ENCODE results near the gene CRCP. TPM values are rescaled to one million over a fixed set of nuclear protein-coding genes. Genes with fewer than 3 reads are reported as not detected.
"Not testable (repeated sequence)": the region's sequence is repeated elsewhere in the genome, so short reads cannot be mapped to it uniquely, and the experiment has no call there.

Gene CRCP
- total RNA-seq, 2 donors from 2014 or later, result 37.9 to 48.1 TPM

GRCh38 chr7:66099551-66100407 lies 14.9 kb upstream of the CRCP start:
- Histone ChIP-seq H3K9me3 (no peaks in the 10 kb centered on the region), H3K4me3 (peak overlapping the region; percentile 21 to 33), H3K4me1 (replicated peaks) (no peaks in the 10 kb centered on the region), H3K27me3 (replicated peaks; ENCODE audit: insufficient read depth) (no peaks in the 10 kb centered on the region), H3K27ac (peak overlapping the region; percentile 87 to 91), H3K36me3 (no peaks in the 10 kb centered on the region)
- DNase-seq (ENCODE audit: low spot score), result peak; percentile 91
- intact Hi-C loops (cut with DNase I), result no loop called here
- peak; percentile 53 for TF ChIP-seq POLR2A (IDR thresholded peaks at IDR 0.05)
- no peak for TF ChIP-seq CTCF (IDR thresholded peaks at IDR 0.05)
- TF ChIP-seq POLR2AphosphoS5 (IDR thresholded peaks at IDR 0.05), result peak; percentile 49
- 0% methylated on average over 15 of the region's 15 CpGs for WGBS

- H3K4me1 ChIP-seq (replicated peaks), result no peaks in the 10 kb centered on the region
- H3K9me3 ChIP-seq, result no peaks in the 10 kb centered on the region
- no peaks in the 10 kb centered on the region for H3K36me3 ChIP-seq
- WGBS, result 43% methylated on average over 12 of the region's 12 CpGs
- TF ChIP-seq CTCF (IDR thresholded peaks at IDR 0.05), result no peak
- no peak for TF ChIP-seq POLR2A (IDR thresholded peaks at IDR 0.05)
- no peak for TF ChIP-seq POLR2AphosphoS5 (IDR thresholded peaks at IDR 0.05)
- intact Hi-C loops (cut with DNase I), result no loop called here
- DNase-seq (ENCODE audit: low spot score), result no peak
- H3K27me3 ChIP-seq (replicated peaks; ENCODE audit: insufficient read depth), result no peaks in the 10 kb centered on the region
- H3K4me3 ChIP-seq, result peak overlapping the region; percentile 21 to 33
- peak overlapping the region; percentile 87 to 91 for H3K27ac ChIP-seq
Measured at GRCh38 chr7:66100408-66101050, 14.1 kb upstream of the CRCP start.

- H3K4me3 ChIP-seq; intact Hi-C loops (cut with DNase I); H3K27me3 ChIP-seq (replicated peaks; ENCODE audit: insufficient read depth); DNase-seq (ENCODE audit: low spot score); H3K4me1 ChIP-seq (replicated peaks); H3K9me3 ChIP-seq; H3K36me3 ChIP-seq; H3K27ac ChIP-seq: not testable (repeated sequence)
- 91% methylated on average over 6 of the region's 6 CpGs for WGBS
Measured at GRCh38 chr7:66102168-66102567, 12.5 kb upstream of the CRCP start.

GRCh38 chr7:66103994-66104393 lies 10.7 kb upstream of the CRCP start:
- DNase-seq (ENCODE audit: low spot score); H3K4me3 ChIP-seq; H3K4me1 ChIP-seq (replicated peaks); intact Hi-C loops (cut with DNase I); H3K27ac ChIP-seq; H3K36me3 ChIP-seq; H3K9me3 ChIP-seq; H3K27me3 ChIP-seq (replicated peaks; ENCODE audit: insufficient read depth): not testable (repeated sequence)
- WGBS, result 100% methylated on average over 3 of the region's 3 CpGs

GRCh38 chr7:66105263-66105748 lies 9.3 kb upstream of the CRCP start:
- no peaks in the 10 kb centered on the region for H3K36me3 ChIP-seq
- no peak for DNase-seq (ENCODE audit: low spot score)
- 95% methylated on average over 5 of the region's 5 CpGs for WGBS
- no peak for TF ChIP-seq POLR2AphosphoS5 (IDR thresholded peaks at IDR 0.05)
- no peak for TF ChIP-seq CTCF (IDR thresholded peaks at IDR 0.05)
- TF ChIP-seq POLR2A (IDR thresholded peaks at IDR 0.05), result no peak
- no peak overlapping the region for H3K4me3 ChIP-seq
- H3K27me3 ChIP-seq (replicated peaks; ENCODE audit: insufficient read depth), result no peaks in the 10 kb centered on the region
- intact Hi-C loops (cut with DNase I), result no loop called here
- no peaks in the 10 kb centered on the region for H3K9me3 ChIP-seq
- H3K4me1 ChIP-seq (replicated peaks), result no peaks in the 10 kb centered on the region
- no peak overlapping the region for H3K27ac ChIP-seq

- 84% methylated on average over 5 of the region's 5 CpGs for WGBS
- H3K27me3 ChIP-seq (replicated peaks; ENCODE audit: insufficient read depth); H3K36me3 ChIP-seq; H3K4me3 ChIP-seq; DNase-seq (ENCODE audit: low spot score); H3K4me1 ChIP-seq (replicated peaks); H3K9me3 ChIP-seq; intact Hi-C loops (cut with DNase I); H3K27ac ChIP-seq: not testable (repeated sequence)
Measured at GRCh38 chr7:66108410-66108809, 6.2 kb upstream of the CRCP start.
